SK-N-SH (cell line): ENCODE measurements around the gene ST3GAL6. TPM values are rescaled to one million over a fixed set of nuclear protein-coding genes. Genes with fewer than 3 reads are reported as not detected.

ENCODE experiments used
- CTCF ChIA-PET: fragments of 300-600, 350-600 bp; formaldehyde crosslinking; extraction: SDS; loops from one replicate; lab custom pipeline; 2021; lab: Yijun Ruan, JAX
- POLR2A ChIA-PET: fragments of 350-600 bp; sonication (Branson Sonifier 250); formaldehyde crosslinking; extraction: SDS; loops from one replicate; lab custom pipeline; 2020; ENCODE audit warnings: antibody characterized with exemption, inconsistent platforms; lab: Yijun Ruan, JAX
- DNase-seq: peaks from one replicate; pipeline ENCODE4 v3.0.0; 2012
- H2AFZ ChIP-seq: fragments of 200-600 bp; sonication (generic); 2 replicates; pipeline ENCODE4 v1.8.1; 2016; ENCODE audit warnings: antibody characterized with exemption, mild to moderate bottlenecking, low read depth
- H3F3A ChIP-seq: fragments of 200-600 bp; sonication (generic); replicated peaks from 2 replicates; pipeline ENCODE3; 2016; ENCODE audit warnings: antibody characterized with exemption, mild to moderate bottlenecking; ENCODE audit not compliant: insufficient read depth
- H3K27ac ChIP-seq, 2 experiments: fragments of 200-500 bp in 1 of 2; fragments of 200-600 bp in 1 of 2; sonication (Bioruptor generic) in 1 of 2; sonication (generic), shearing (Covaris generic) in 1 of 2; 2 replicates each; pipeline versions ENCODE4 v1.5.1 to v1.6.1; 2014 to 2016; ENCODE audit warnings: low read depth in 2 of 2, inconsistent platforms in 1 of 2, low read length in 1 of 2, mild to moderate bottlenecking in 1 of 2, mixed read lengths in 1 of 2
- H3K27me3 ChIP-seq: fragments of 200-600 bp; sonication (generic), shearing (Covaris generic); 2 replicates; pipeline ENCODE4 v1.6.1; 2016; ENCODE audit warnings: mixed run types; ENCODE audit not compliant: insufficient read depth
- H3K36me3 ChIP-seq, 2 experiments: fragments of 200-500 bp in 1 of 2; fragments of 200-600 bp in 1 of 2; sonication (Bioruptor generic) in 1 of 2; sonication (generic) in 1 of 2; replicated peaks in 1 of 2; 2 replicates each; pipeline versions ENCODE3 to v1.5.1; 2014 to 2016; ENCODE audit warnings: low read length in 1 of 2, mild to moderate bottlenecking in 1 of 2; ENCODE audit not compliant: insufficient read depth in 2 of 2, control insufficient read depth in 1 of 2
- H3K4me1 ChIP-seq, 2 experiments: fragments of 200-500 bp in 1 of 2; fragments of 200-600 bp in 1 of 2; sonication (Bioruptor generic) in 1 of 2; sonication (generic), shearing (Covaris generic) in 1 of 2; 2 replicates each; pipeline versions ENCODE4 v1.5.1 to v1.6.1; 2014 to 2016; ENCODE audit warnings: low read depth in 1 of 2, low read length in 1 of 2, mixed run types in 1 of 2; ENCODE audit not compliant: insufficient read depth in 2 of 2, control insufficient read depth in 1 of 2
- H3K4me2 ChIP-seq: fragments of 200-600 bp; sonication (generic), shearing (Covaris generic); 2 replicates; pipeline ENCODE4 v1.6.1; 2017; ENCODE audit warnings: mixed run types
- H3K4me3 ChIP-seq, 2 experiments: fragments of 200-500 bp in 1 of 2; fragments of 200-600 bp in 1 of 2; sonication (Bioruptor generic) in 1 of 2; sonication (generic), shearing (Covaris generic) in 1 of 2; 2 replicates each; pipeline versions ENCODE4 v1.5.1 to v1.8.1; 2014 to 2016; ENCODE audit warnings: low read depth in 2 of 2, inconsistent platforms in 1 of 2, low read length in 1 of 2, mild to moderate bottlenecking in 1 of 2, mixed read lengths in 1 of 2, moderate library complexity in 1 of 2
- H3K79me2 ChIP-seq: fragments of 200-600 bp; sonication (generic); 2 replicates; pipeline ENCODE4 v1.8.1; 2017; ENCODE audit warnings: mild to moderate bottlenecking; ENCODE audit not compliant: insufficient read depth
- H3K9ac ChIP-seq: fragments of 200-600 bp; sonication (generic); 2 replicates; pipeline ENCODE4 v1.6.1; 2017; ENCODE audit warnings: mixed run types
- H3K9me2 ChIP-seq: fragments of 200-600 bp; sonication (generic); 2 replicates; pipeline ENCODE4 v1.6.1; 2017; ENCODE audit warnings: mixed run types
- H3K9me3 ChIP-seq: fragments of 200-600 bp; sonication (generic); 2 replicates; pipeline ENCODE4 v1.6.1; 2017; ENCODE audit warnings: mixed run types, mild to moderate bottlenecking, moderate library complexity
- H4K20me1 ChIP-seq: fragments of 200-600 bp; sonication (generic); 2 replicates; pipeline ENCODE4 v1.6.1; 2017; ENCODE audit warnings: mild to moderate bottlenecking, mixed run types; ENCODE audit not compliant: insufficient read depth
- ELF1 ChIP-seq: IDR thresholded peaks from 2 replicates; pipeline ENCODE4 v1.4.0; 2012
- EP300 ChIP-seq, 2 experiments: IDR thresholded peaks; 2 replicates each; pipeline versions ENCODE4 v1.4.0 to v1.6.1; 2012; ENCODE audit warnings: borderline replicate concordance in 1 of 2, low read depth in 1 of 2, low read length in 1 of 2
- EZH2phosphoT487 ChIP-seq: fragments of 200-600 bp; sonication (generic); IDR thresholded peaks from 2 replicates; pipeline ENCODE4 v1.6.1; 2017; ENCODE audit warnings: low read depth, mixed run types, mild to moderate bottlenecking, antibody characterized with exemption, moderate library complexity, borderline replicate concordance
- FOSL2 ChIP-seq: IDR thresholded peaks from 2 replicates; pipeline ENCODE4 v1.4.0; 2012; ENCODE audit warnings: low read depth, mild to moderate bottlenecking, moderate library complexity, borderline replicate concordance
- GABPA ChIP-seq: IDR thresholded peaks from 2 replicates; pipeline ENCODE4 v1.4.0; 2012; ENCODE audit warnings: low read depth, mild to moderate bottlenecking
- IRF3 ChIP-seq: fragments of 150-350 bp; IDR thresholded peaks from 2 replicates; pipeline ENCODE4 v1.6.1; 2016; ENCODE audit warnings: mild to moderate bottlenecking, low read depth, low read length
- JUND ChIP-seq: IDR thresholded peaks from 2 replicates; pipeline ENCODE4 v1.4.0; 2012
- NRF1 ChIP-seq: IDR thresholded peaks from 2 replicates; pipeline ENCODE4 v1.6.1; 2012; ENCODE audit warnings: low read depth, mild to moderate bottlenecking, low read length
- PBX3 ChIP-seq: IDR thresholded peaks from 2 replicates; pipeline ENCODE4; 2012
- RFX5 ChIP-seq: IDR thresholded peaks from 2 replicates; pipeline ENCODE4 v1.6.1; 2012; ENCODE audit warnings: mild to moderate bottlenecking, improper control_type of control experiment, low read length
- RXRA ChIP-seq: IDR thresholded peaks from 2 replicates; pipeline ENCODE4 v1.4.0; 2012; ENCODE audit warnings: low read depth, mild to moderate bottlenecking, borderline replicate concordance
- SIN3A ChIP-seq: IDR thresholded peaks from 2 replicates; pipeline ENCODE4 v1.6.1; 2012; ENCODE audit warnings: low read depth, mild to moderate bottlenecking, low read length, moderate library complexity, borderline replicate concordance
- TCF12 ChIP-seq: IDR thresholded peaks from 2 replicates; pipeline ENCODE4 v1.4.0; 2012
- USF1 ChIP-seq: IDR thresholded peaks from 2 replicates; pipeline ENCODE4 v1.4.0; 2012; ENCODE audit warnings: low read depth, borderline replicate concordance
- WGBS: methylation state at CpG from one replicate; pipeline ENCODE4 v1.1.6; 2017; ENCODE audit warnings: low lambda C conversion rate; 5-methylcytosine and 5-hydroxymethylcytosine counted together
- polyA plus RNA-seq, 3 experiments: library from polyadenylated mRNA; depleted of rRNA; stranded (reverse); fragments of >200 nt; gene quantifications; 2 replicates each; pipeline ENCODE4 v1.2.3, GENCODE V29; 2012

ST3GAL6 gene
- polyA plus RNA-seq, 1 of the 3 experiments (the other 2 are of a cell fraction), result 16.3 TPM

GRCh38 chr3:98735296-98735695 is 27.8 kb upstream of the ST3GAL6 start (continued):
- TF ChIP-seq EZH2phosphoT487, result no peak
- TF ChIP-seq, all 33 proteins: peak for 0

DNA sequence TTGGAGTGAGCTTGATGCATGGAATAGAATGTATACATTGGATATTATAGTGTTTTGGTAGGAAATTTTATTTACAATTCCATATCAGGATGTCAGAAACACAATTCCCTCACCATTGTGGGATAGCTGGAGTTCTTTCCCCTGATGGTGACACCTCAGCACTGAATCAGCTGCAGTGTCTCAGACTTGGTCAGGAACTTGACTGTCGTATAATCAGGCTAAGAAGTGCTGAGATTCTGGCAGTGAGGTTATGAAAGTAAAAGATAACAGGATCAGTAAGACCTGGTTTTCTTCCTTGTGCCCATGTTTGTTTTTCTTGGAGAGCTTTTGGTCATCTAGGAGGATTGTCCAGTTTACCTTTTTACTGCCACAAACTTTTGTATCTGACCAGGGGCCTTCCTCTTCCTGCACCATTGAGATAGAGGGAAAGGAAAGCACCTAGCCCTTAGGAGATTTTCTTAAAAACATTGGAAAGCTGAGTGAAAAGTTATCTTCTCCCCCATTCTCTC is 27.3 kb upstream of the ST3GAL6 start:
- H3K79me2 ChIP-seq, result peaks cover 75% of the 10 kb centered on the region
- 100% methylated on average over 1 of the region's 1 CpG for WGBS
- H2AFZ ChIP-seq, result no peak overlapping the region
- peak overlapping the region; percentile 60 to 98; a peak in 3 of 4 replicates for H3K27ac ChIP-seq
- ChIA-PET POLR2A (interaction anchor here (1.6 to 6.0 kb wide), 2 partner anchors 26 to 29 kb away, joined by 4 to 50 read pairs; partner anchors contain the start of gene ST3GAL6), CTCF (interaction anchor here (0.8 to 3.0 kb wide), 5 partner anchors 9 to 138 kb away, joined by 3 to 17 read pairs (median 4); no protein-coding TSS in a partner anchor)
- peaks cover 0 to 3% of the 10 kb centered on the region in 2 experiments for H3K36me3 ChIP-seq
- no peaks in the 10 kb centered on the region for H3K9me3 ChIP-seq
- H3K9me2 ChIP-seq, result no peaks in the 10 kb centered on the region
- TF ChIP-seq JUND (no peak), SIN3A (no peak), USF1 (no peak), TCF12 (no peak), RFX5 (no peak), FOSL2 (no peak), PBX3 (no peak), NRF1 (no peak), EP300 (IDR thresholded peaks at IDR 0.05; ENCODE audit: borderline replicate concordance in 1 of 2, low read depth in 1 of 2, low read length in 1 of 2) (no peak), RXRA (no peak), ELF1 (no peak), IRF3 (no peak), GABPA (no peak)
- H3K4me1 ChIP-seq, result peaks cover 6 to 28% of the 10 kb centered on the region in 2 experiments; a peak in 3 of 4 replicates
- DNase-seq, result no peak
- H3K4me2 ChIP-seq, result peak overlapping the region; percentile 98; the same call in 1 of the 2 replicates
- H3F3A ChIP-seq, result peaks cover 4% of the 10 kb centered on the region
- H4K20me1 ChIP-seq, result no peaks in the 10 kb centered on the region
- H3K4me3 ChIP-seq, result peak overlapping the region in 1 of 2 experiments; percentile 84; a peak in 1 of 4 replicates
- no peaks in the 10 kb centered on the region for H3K27me3 ChIP-seq
- no peak overlapping the region for H3K9ac ChIP-seq
